GM12878 (cell line): ENCODE results near the gene ARFIP1.
"Not testable (repeated sequence)": the region's sequence is repeated elsewhere in the genome, so short reads cannot be mapped to it uniquely, and the experiment has no call there.

Experiments used
- CEBPB ChIP-seq, 2 experiments: fragments of 150-350 bp in 1 of 2; IDR thresholded peaks; 2 replicates each; pipeline ENCODE4 v1.6.1; 2012 to 2014; ENCODE audit warnings: low read depth in 2 of 2, low read length in 2 of 2, borderline replicate concordance in 1 of 2, inconsistent platforms in 1 of 2
- CHD2 ChIP-seq: IDR thresholded peaks from 2 replicates; pipeline ENCODE4 v1.6.1; 2011; ENCODE audit warnings: low read depth, low read length, improper control_type of control experiment, borderline replicate concordance
- KDM1A ChIP-seq: fragments of 200-600 bp; sonication (generic); IDR thresholded peaks from 2 replicates; pipeline ENCODE4 v1.6.1; 2016; ENCODE audit warnings: borderline replicate concordance
- POLR2A ChIP-seq: IDR thresholded peaks from 2 replicates; pipeline ENCODE4 v1.6.1; 2011; ENCODE audit warnings: low read depth, mild to moderate bottlenecking, low read length
- RBBP5 ChIP-seq: fragments of 200-600 bp; sonication (generic); conservative IDR thresholded peaks from 2 replicates; pipeline ENCODE4 v1.6.1; 2016
- SUZ12 ChIP-seq: fragments of 200-600 bp; sonication (generic); IDR thresholded peaks from one replicate; pipeline ENCODE4 v1.6.1; 2018; ENCODE audit warnings: antibody characterized with exemption, mild to moderate bottlenecking; ENCODE audit not compliant: unreplicated experiment
- TF ChIP-seq, protein P1 (sequence below): IDR thresholded peaks from 2 replicates; pipeline ENCODE4 v1.6.1; 2011; ENCODE audit warnings: low read depth, mild to moderate bottlenecking, low read length, moderate library complexity, borderline replicate concordance; ENCODE audit errors: extremely low read depth
- TF ChIP-seq, protein P2 (sequence below), 3 experiments: IDR thresholded peaks in 2 of 3; conservative IDR thresholded peaks in 1 of 3; 2 replicates each; pipeline ENCODE4 v1.5.1; 2011; ENCODE audit warnings: low read depth in 3 of 3, low read length in 3 of 3, mild to moderate bottlenecking in 3 of 3, control low read depth in 2 of 3, moderate library complexity in 2 of 3, inconsistent platforms in 1 of 3, mixed read lengths in 1 of 3; ENCODE audit not compliant: control insufficient read depth in 2 of 3, insufficient read depth in 1 of 3; ENCODE audit errors: extremely low read depth in 1 of 3

DNA sequence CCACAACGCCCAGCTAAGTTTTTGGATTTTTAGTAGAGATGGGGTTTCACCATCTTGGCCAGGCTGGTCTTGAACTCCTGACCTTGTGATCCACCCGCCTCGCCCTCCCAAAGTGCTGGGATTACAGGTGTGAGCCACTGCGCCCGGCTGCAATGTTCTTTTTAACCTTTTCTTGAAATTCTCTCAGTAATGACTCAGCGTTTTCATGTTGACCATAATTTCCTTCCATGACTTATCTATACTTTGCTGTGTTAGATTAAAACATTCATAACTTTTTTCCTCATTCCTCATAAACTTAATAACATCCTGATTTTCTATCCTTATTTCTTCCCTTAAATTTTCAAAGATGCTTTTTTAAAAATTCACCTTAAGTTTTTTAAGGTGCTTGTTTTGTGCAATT lies 118.4 kb downstream of the ARFIP1 start:
- TF ChIP-seq SUZ12; CHD2; CEBPB (IDR thresholded peaks at IDR 0.05; ENCODE audit: borderline replicate concordance in 1 of 2, low read depth in 2 of 2, low read length in 2 of 2); RBBP5; KDM1A; POLR2A: not testable (repeated sequence)
- TF ChIP-seq, protein P1, sequence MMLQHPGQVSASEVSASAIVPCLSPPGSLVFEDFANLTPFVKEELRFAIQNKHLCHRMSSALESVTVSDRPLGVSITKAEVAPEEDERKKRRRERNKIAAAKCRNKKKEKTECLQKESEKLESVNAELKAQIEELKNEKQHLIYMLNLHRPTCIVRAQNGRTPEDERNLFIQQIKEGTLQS = not testable (repeated sequence)
- TF ChIP-seq, protein P2, sequence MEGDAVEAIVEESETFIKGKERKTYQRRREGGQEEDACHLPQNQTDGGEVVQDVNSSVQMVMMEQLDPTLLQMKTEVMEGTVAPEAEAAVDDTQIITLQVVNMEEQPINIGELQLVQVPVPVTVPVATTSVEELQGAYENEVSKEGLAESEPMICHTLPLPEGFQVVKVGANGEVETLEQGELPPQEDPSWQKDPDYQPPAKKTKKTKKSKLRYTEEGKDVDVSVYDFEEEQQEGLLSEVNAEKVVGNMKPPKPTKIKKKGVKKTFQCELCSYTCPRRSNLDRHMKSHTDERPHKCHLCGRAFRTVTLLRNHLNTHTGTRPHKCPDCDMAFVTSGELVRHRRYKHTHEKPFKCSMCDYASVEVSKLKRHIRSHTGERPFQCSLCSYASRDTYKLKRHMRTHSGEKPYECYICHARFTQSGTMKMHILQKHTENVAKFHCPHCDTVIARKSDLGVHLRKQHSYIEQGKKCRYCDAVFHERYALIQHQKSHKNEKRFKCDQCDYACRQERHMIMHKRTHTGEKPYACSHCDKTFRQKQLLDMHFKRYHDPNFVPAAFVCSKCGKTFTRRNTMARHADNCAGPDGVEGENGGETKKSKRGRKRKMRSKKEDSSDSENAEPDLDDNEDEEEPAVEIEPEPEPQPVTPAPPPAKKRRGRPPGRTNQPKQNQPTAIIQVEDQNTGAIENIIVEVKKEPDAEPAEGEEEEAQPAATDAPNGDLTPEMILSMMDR (IDR thresholded peaks at IDR 0.05 in 2 of 3, conservative IDR thresholded peaks at IDR 0.05 in 1 of 3; ENCODE audit: control insufficient read depth in 2 of 3, extremely low read depth in 1 of 3, insufficient read depth in 1 of 3, low read depth in 3 of 3, low read length in 3 of 3) = not testable (repeated sequence)
